Measurements from ENCODE around the gene TJP1.

DNA sequence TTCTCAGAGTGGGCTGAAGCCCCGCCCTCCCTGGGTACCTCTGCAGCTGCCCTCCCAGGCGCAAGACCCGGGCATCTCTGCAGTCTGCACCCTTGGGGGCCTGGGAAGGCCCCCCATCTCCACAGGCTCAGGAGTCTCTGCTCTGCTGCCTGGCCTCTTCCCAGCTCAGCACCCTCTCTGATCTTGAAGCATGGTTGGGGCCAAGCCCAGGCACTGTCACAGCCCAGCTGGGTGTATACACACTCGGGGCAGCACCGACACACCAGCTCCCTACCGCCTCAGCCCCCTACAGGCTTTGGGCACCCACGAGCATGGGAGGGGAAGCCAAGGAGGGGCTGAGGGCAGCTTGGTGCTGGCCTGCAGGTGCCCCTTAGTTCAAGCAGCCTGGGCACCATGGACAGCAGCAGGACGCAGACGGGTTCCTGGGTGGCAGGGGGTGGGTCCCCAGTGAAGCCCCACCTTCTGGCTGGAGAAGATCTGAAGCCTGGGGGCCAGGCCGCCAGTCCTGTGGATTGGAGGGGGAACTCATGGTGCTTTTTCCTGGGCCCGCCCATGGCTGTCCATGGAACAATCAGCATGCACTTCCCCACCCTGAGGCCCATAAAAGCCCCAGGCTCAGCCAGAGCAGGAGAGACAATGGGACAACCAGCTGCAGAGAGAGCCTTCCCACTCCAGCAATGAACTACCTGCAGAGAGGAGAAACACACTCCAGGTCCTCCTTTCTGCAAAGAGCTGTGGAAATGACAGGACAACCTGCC lies 170.6 kb downstream of the TJP1 start:
- TF ChIP-seq POLR2AphosphoS5 (IDR thresholded peaks at IDR 0.05; ENCODE audit: low read depth, low read length) (no peak), POLR2A (IDR thresholded peaks at IDR 0.05; ENCODE audit: low read depth, low read length) (no peak), TAF1 (IDR thresholded peaks at IDR 0.05; ENCODE audit: low read depth, low read length) (no peak), POU2F2 (IDR thresholded peaks at IDR 0.05; ENCODE audit: low read depth, low read length) (no peak)
